HepG2 (cell line): ENCODE results near the gene SRC. TPM values are rescaled to one million over a fixed set of nuclear protein-coding genes. Genes with fewer than 3 reads are reported as not detected.

Source experiments
- ATF1 ChIP-seq: IDR thresholded peaks from 2 replicates; pipeline ENCODE4 v1.6.1; 2016; ENCODE audit warnings: mild to moderate bottlenecking, control low read depth
- ATF7 ChIP-seq, 2 experiments: fragments of 450-650 bp in 1 of 2; sonication (generic) in 1 of 2; formaldehyde crosslinking in 1 of 2; IDR thresholded peaks; 2 replicates each; pipeline versions ENCODE4 v1.4.0 to v1.6.1; 2016 to 2020; ENCODE audit warnings: antibody characterized with exemption in 1 of 2, mild to moderate bottlenecking in 1 of 2, missing genetic modification reagents in 1 of 2
- CENPT ChIP-seq: sonication (generic); formaldehyde crosslinking; IDR thresholded peaks from 2 replicates; pipeline ENCODE4 v1.8.0; 2022; ENCODE audit warnings: low read depth, mild to moderate bottlenecking, moderate library complexity, missing genetic modification reagents
- ELF3 ChIP-seq: IDR thresholded peaks from 2 replicates; pipeline ENCODE4 v1.6.1; 2016; ENCODE audit warnings: missing genetic modification reagents, missing compliant biosample characterization
- ELF4 ChIP-seq: sonication (generic); formaldehyde crosslinking; IDR thresholded peaks from 2 replicates; pipeline ENCODE4 v1.5.0; 2020; ENCODE audit warnings: missing genetic modification reagents, mild to moderate bottlenecking, moderate library complexity, borderline replicate concordance
- KAT8 ChIP-seq: IDR thresholded peaks from 2 replicates; pipeline ENCODE4 v1.6.1; 2016; ENCODE audit warnings: missing genetic modification reagents, missing compliant biosample characterization
- KDM6A ChIP-seq: IDR thresholded peaks from 2 replicates; pipeline ENCODE4 v1.6.1; 2016; ENCODE audit warnings: low read depth
- MTF1 ChIP-seq: sonication (generic); formaldehyde crosslinking; IDR thresholded peaks from 2 replicates; pipeline ENCODE4 v1.5.0; 2020; ENCODE audit warnings: missing genetic modification reagents
- MTF2 ChIP-seq: sonication (generic); formaldehyde crosslinking; IDR thresholded peaks from 2 replicates; pipeline ENCODE4 v1.5.0; 2020; ENCODE audit warnings: missing genetic modification reagents, borderline replicate concordance
- MZF1 ChIP-seq: sonication (generic); formaldehyde crosslinking; IDR thresholded peaks from 2 replicates; pipeline ENCODE4 v1.8.1; 2023; ENCODE audit warnings: mild to moderate bottlenecking, missing genetic modification reagents, borderline replicate concordance
- NCOR1 ChIP-seq: fragments of 200-600 bp; sonication (generic); IDR thresholded peaks from 2 replicates; pipeline ENCODE4 v1.7.0; 2017; ENCODE audit warnings: antibody characterized with exemption, low read length, borderline replicate concordance
- POLR2G ChIP-seq: fragments of 200-400 bp; formaldehyde crosslinking; IDR thresholded peaks from 2 replicates; pipeline ENCODE4 v1.6.1; 2018; ENCODE audit warnings: mild to moderate bottlenecking, low read depth, low read length, moderate library complexity
- SALL1 ChIP-seq: sonication (generic); formaldehyde crosslinking; IDR thresholded peaks from 2 replicates; pipeline ENCODE4 v1.8.0; 2022; ENCODE audit warnings: mild to moderate bottlenecking, missing genetic modification reagents
- TEAD2 ChIP-seq: sonication (generic); formaldehyde crosslinking; IDR thresholded peaks from 2 replicates; pipeline ENCODE4 v1.9.0; 2021; ENCODE audit warnings: missing genetic modification reagents
- TMF1 ChIP-seq: sonication (generic); formaldehyde crosslinking; IDR thresholded peaks from 2 replicates; pipeline ENCODE4 v1.8.1; 2022; ENCODE audit warnings: low read depth, missing genetic modification reagents
- ZBTB42 ChIP-seq: sonication (generic); formaldehyde crosslinking; IDR thresholded peaks from 2 replicates; pipeline ENCODE4 v1.5.0; 2020; ENCODE audit warnings: mild to moderate bottlenecking, missing genetic modification reagents
- ZNF234 ChIP-seq: sonication (generic); formaldehyde crosslinking; conservative IDR thresholded peaks from 2 replicates; pipeline ENCODE4 v1.5.1; 2020; ENCODE audit warnings: mild to moderate bottlenecking, missing genetic modification reagents
- ZNF24 ChIP-seq: fragments of 450-650 bp; IDR thresholded peaks from 2 replicates; pipeline ENCODE4 v1.6.1; 2017; ENCODE audit warnings: antibody characterized with exemption, mild to moderate bottlenecking
- ZNF331 ChIP-seq: sonication (generic); formaldehyde crosslinking; IDR thresholded peaks from 2 replicates; pipeline ENCODE4 v1.4.0; 2020; ENCODE audit warnings: missing genetic modification reagents
- ZNF343 ChIP-seq: sonication (generic); formaldehyde crosslinking; IDR thresholded peaks from 2 replicates; pipeline ENCODE4 v1.4.0; 2020; ENCODE audit warnings: mild to moderate bottlenecking, missing genetic modification reagents
- ZNF546 ChIP-seq: sonication (generic); formaldehyde crosslinking; conservative IDR thresholded peaks from 2 replicates; pipeline ENCODE4 v1.8.1; 2023; ENCODE audit warnings: mild to moderate bottlenecking, missing genetic modification reagents
- ZNF878 ChIP-seq: sonication (generic); formaldehyde crosslinking; IDR thresholded peaks from 2 replicates; pipeline ENCODE4 v1.8.1; 2023; ENCODE audit warnings: mild to moderate bottlenecking, missing genetic modification reagents, moderate library complexity
- ZSCAN30 ChIP-seq: sonication (generic); formaldehyde crosslinking; IDR thresholded peaks from 2 replicates; pipeline ENCODE4 v1.5.0; 2020; ENCODE audit warnings: mild to moderate bottlenecking, missing genetic modification reagents
- ZSCAN9 ChIP-seq: IDR thresholded peaks from 2 replicates; pipeline ENCODE4 v1.6.1; 2016; ENCODE audit warnings: borderline replicate concordance
- polyA plus RNA-seq, 8 experiments: library from polyadenylated mRNA; depleted of rRNA in 3 of 8; stranded (reverse) in 7 of 8; unstranded in 1 of 8; fragments of >200 nt; fragmentation: Illumina TruSeq in 4 of 8; extraction: Trizol in 4 of 8; gene quantifications; 2 replicates each; pipeline versions ENCODE4 v1.2.1 to v1.2.3, GENCODE V29; 2011 to 2016; ENCODE audit warnings: low read depth in 4 of 8, missing spikeins in 1 of 8, mixed read lengths in 1 of 8; ENCODE audit not compliant: insufficient read depth in 1 of 8
- total RNA-seq, 5 experiments: library from RNA; depleted of rRNA; stranded (reverse); fragments of >200 nt; fragmentation: Illumina TruSeq; extraction: Trizol; gene quantifications; 2 replicates each; pipeline ENCODE4 v1.2.3, GENCODE V29; 2016; ENCODE audit warnings: low read depth in 1 of 5
- TF ChIP-seq, protein P1 (sequence below): sonication (generic); formaldehyde crosslinking; IDR thresholded peaks from 2 replicates; pipeline ENCODE4 v1.5.1; 2020; ENCODE audit warnings: mild to moderate bottlenecking, missing genetic modification reagents, moderate library complexity
- TF ChIP-seq, protein P2 (sequence below): IDR thresholded peaks from 2 replicates; pipeline ENCODE4 v1.4.0; 2020; ENCODE audit warnings: mild to moderate bottlenecking, missing genetic modification reagents

SRC gene
- total and polyA plus RNA-seq, 2 of the 13 experiments (the other 11 are each of a cell fraction or from before 2014, with no cell fraction given), result 54.7 to 192 TPM

- TF ChIP-seq, protein P1, sequence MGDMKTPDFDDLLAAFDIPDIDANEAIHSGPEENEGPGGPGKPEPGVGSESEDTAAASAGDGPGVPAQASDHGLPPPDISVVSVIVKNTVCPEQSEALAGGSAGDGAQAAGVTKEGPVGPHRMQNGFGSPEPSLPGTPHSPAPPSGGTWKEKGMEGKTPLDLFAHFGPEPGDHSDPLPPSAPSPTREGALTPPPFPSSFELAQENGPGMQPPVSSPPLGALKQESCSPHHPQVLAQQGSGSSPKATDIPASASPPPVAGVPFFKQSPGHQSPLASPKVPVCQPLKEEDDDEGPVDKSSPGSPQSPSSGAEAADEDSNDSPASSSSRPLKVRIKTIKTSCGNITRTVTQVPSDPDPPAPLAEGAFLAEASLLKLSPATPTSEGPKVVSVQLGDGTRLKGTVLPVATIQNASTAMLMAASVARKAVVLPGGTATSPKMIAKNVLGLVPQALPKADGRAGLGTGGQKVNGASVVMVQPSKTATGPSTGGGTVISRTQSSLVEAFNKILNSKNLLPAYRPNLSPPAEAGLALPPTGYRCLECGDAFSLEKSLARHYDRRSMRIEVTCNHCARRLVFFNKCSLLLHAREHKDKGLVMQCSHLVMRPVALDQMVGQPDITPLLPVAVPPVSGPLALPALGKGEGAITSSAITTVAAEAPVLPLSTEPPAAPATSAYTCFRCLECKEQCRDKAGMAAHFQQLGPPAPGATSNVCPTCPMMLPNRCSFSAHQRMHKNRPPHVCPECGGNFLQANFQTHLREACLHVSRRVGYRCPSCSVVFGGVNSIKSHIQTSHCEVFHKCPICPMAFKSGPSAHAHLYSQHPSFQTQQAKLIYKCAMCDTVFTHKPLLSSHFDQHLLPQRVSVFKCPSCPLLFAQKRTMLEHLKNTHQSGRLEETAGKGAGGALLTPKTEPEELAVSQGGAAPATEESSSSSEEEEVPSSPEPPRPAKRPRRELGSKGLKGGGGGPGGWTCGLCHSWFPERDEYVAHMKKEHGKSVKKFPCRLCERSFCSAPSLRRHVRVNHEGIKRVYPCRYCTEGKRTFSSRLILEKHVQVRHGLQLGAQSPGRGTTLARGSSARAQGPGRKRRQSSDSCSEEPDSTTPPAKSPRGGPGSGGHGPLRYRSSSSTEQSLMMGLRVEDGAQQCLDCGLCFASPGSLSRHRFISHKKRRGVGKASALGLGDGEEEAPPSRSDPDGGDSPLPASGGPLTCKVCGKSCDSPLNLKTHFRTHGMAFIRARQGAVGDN (CRISPR knock-in tag), result peak; percentile 87
- TF ChIP-seq ZNF24, result no peak
- peak; percentile 36; the same call in 1 of the 2 replicates for TF ChIP-seq ELF3 (CRISPR knock-in tag)
- TF ChIP-seq NCOR1, result no peak
- peak; percentile 47; the same call in 1 of the 2 replicates for TF ChIP-seq KAT8 (CRISPR knock-in tag)
- TF ChIP-seq KDM6A (CRISPR knock-in tag), result no peak
- TF ChIP-seq ZSCAN30, result no peak
- TF ChIP-seq, protein P2, sequence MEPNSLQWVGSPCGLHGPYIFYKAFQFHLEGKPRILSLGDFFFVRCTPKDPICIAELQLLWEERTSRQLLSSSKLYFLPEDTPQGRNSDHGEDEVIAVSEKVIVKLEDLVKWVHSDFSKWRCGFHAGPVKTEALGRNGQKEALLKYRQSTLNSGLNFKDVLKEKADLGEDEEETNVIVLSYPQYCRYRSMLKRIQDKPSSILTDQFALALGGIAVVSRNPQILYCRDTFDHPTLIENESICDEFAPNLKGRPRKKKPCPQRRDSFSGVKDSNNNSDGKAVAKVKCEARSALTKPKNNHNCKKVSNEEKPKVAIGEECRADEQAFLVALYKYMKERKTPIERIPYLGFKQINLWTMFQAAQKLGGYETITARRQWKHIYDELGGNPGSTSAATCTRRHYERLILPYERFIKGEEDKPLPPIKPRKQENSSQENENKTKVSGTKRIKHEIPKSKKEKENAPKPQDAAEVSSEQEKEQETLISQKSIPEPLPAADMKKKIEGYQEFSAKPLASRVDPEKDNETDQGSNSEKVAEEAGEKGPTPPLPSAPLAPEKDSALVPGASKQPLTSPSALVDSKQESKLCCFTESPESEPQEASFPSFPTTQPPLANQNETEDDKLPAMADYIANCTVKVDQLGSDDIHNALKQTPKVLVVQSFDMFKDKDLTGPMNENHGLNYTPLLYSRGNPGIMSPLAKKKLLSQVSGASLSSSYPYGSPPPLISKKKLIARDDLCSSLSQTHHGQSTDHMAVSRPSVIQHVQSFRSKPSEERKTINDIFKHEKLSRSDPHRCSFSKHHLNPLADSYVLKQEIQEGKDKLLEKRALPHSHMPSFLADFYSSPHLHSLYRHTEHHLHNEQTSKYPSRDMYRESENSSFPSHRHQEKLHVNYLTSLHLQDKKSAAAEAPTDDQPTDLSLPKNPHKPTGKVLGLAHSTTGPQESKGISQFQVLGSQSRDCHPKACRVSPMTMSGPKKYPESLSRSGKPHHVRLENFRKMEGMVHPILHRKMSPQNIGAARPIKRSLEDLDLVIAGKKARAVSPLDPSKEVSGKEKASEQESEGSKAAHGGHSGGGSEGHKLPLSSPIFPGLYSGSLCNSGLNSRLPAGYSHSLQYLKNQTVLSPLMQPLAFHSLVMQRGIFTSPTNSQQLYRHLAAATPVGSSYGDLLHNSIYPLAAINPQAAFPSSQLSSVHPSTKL (CRISPR knock-in tag), result peak; percentile 42; the same call in 1 of the 2 replicates
- 0 out of 2 replicates have a peak, but pooled peaks have one; percentile 55 for TF ChIP-seq MZF1
- TF ChIP-seq ELF4, result no peak
- TF ChIP-seq ATF1 (CRISPR knock-in tag), result no peak
- no peak for TF ChIP-seq CENPT (CRISPR knock-in tag)
- no peak for TF ChIP-seq ATF7 (IDR thresholded peaks at IDR 0.05)
- no peak for TF ChIP-seq ATF7 (CRISPR knock-in tag; IDR thresholded peaks at IDR 0.05)
- no peak for TF ChIP-seq MTF2 (CRISPR knock-in tag)
- TF ChIP-seq ZNF331, result peak; percentile 49; the same call in 1 of the 2 replicates
- TF ChIP-seq SALL1, result peak; percentile 76; the same call in 1 of the 2 replicates
- TF ChIP-seq TEAD2, result no peak
- TF ChIP-seq ZSCAN9 (CRISPR knock-in tag), result no peak
- TF ChIP-seq MTF1 (CRISPR knock-in tag), result no peak
- TF ChIP-seq POLR2G, result no peak
- peak; percentile 33; the same call in 1 of the 2 replicates for TF ChIP-seq TMF1 (CRISPR knock-in tag)
- no peak for TF ChIP-seq ZNF234 (CRISPR knock-in tag)
- no peak for TF ChIP-seq ZBTB42 (CRISPR knock-in tag)
- TF ChIP-seq ZNF878 (CRISPR knock-in tag), result no peak
- TF ChIP-seq ZNF546, result no peak
- no peak for TF ChIP-seq ZNF343 (CRISPR knock-in tag)
Observed at GRCh38 chr20:37384683-37385174, 38.8 kb downstream of the SRC start (continued).
